ENCODE data around the gene TBPL2. TPM values are rescaled to one million over a fixed set of nuclear protein-coding genes. Genes with fewer than 3 reads are reported as not detected.

The TBPL2 gene
- total and polyA plus RNA-seq, 2 of the 13 experiments (the other 11 are each of a cell fraction or from before 2014, with no cell fraction given): not detected

- peak; percentile 50 for TF ChIP-seq ZNF18 (CRISPR knock-in tag; IDR thresholded peaks at IDR 0.05; ENCODE audit: insufficient replicate concordance)
- peak; percentile 48 for TF ChIP-seq PAXIP1 (CRISPR knock-in tag; conservative IDR thresholded peaks at IDR 0.05)
- peak; percentile 60 for TF ChIP-seq GATAD2A (CRISPR knock-in tag; IDR thresholded peaks at IDR 0.05)
- TF ChIP-seq ZBTB43 (CRISPR knock-in tag; conservative IDR thresholded peaks at IDR 0.05): no peak
- peak; percentile 85 for TF ChIP-seq KDM2A (CRISPR knock-in tag; IDR thresholded peaks at IDR 0.05; ENCODE audit: borderline replicate concordance, low read depth)
- TF ChIP-seq DR1 (CRISPR knock-in tag; IDR thresholded peaks at IDR 0.05): peak; percentile 66; the same call in 1 of the 2 replicates
- peak; percentile 74 for TF ChIP-seq TAF1 (CRISPR knock-in tag; IDR thresholded peaks at IDR 0.05)
- TF ChIP-seq NBN (conservative IDR thresholded peaks at IDR 0.05): no peak
- no peak for TF ChIP-seq ZNF232 (CRISPR knock-in tag; IDR thresholded peaks at IDR 0.05; ENCODE audit: borderline replicate concordance)
- no peak for TF ChIP-seq ZNF780A (CRISPR knock-in tag; IDR thresholded peaks at IDR 0.05)
- TF ChIP-seq FOXA3 (CRISPR knock-in tag; IDR thresholded peaks at IDR 0.05): 0 out of 2 replicates have a peak, but pooled peaks have one; percentile 25
- TF ChIP-seq ZFP1 (CRISPR knock-in tag; IDR thresholded peaks at IDR 0.05): 0 out of 2 replicates have a peak, but pooled peaks have one; percentile 26
- TF ChIP-seq DRAP1 (CRISPR knock-in tag; IDR thresholded peaks at IDR 0.05): peak; percentile 77
- TF ChIP-seq ZNF83 (CRISPR knock-in tag; IDR thresholded peaks at IDR 0.05; ENCODE audit: borderline replicate concordance): no peak
- peak; percentile 51 for TF ChIP-seq MNT (IDR thresholded peaks at IDR 0.05)
- TF ChIP-seq ZNF329 (CRISPR knock-in tag; IDR thresholded peaks at IDR 0.05; ENCODE audit: low read depth): no peak
- peak; percentile 11; the same call in 1 of the 2 replicates for TF ChIP-seq CTCF (CRISPR knock-in tag; IDR thresholded peaks at IDR 0.05)
Measured at GRCh38 chr14:55411426-55412389, 28.7 kb downstream of the TBPL2 start, which contains the start of gene ATG14 (continued).

Measured in HepG2 (cell line).